HT-29 (cell line): ENCODE data around the gene BLOC1S5. TPM values are rescaled to one million over a fixed set of nuclear protein-coding genes. Genes with fewer than 3 reads are reported as not detected.

Experiments used
- DNase-seq: peaks from one replicate; pipeline ENCODE4 v3.0.0-alpha.2; 2015; ENCODE audit warnings: low spot score
- total RNA-seq: library from RNA; depleted of rRNA; stranded (reverse); fragments of >200 nt; shearing (Covaris generic); gene quantifications from 2 replicates; pipeline ENCODE4 v1.2.3, GENCODE V29; 2014; rRNA removed

The BLOC1S5 gene, protein sequence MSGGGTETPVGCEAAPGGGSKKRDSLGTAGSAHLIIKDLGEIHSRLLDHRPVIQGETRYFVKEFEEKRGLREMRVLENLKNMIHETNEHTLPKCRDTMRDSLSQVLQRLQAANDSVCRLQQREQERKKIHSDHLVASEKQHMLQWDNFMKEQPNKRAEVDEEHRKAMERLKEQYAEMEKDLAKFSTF
- total RNA-seq: 3.5 and 8.4 TPM in 2 replicates

DNA sequence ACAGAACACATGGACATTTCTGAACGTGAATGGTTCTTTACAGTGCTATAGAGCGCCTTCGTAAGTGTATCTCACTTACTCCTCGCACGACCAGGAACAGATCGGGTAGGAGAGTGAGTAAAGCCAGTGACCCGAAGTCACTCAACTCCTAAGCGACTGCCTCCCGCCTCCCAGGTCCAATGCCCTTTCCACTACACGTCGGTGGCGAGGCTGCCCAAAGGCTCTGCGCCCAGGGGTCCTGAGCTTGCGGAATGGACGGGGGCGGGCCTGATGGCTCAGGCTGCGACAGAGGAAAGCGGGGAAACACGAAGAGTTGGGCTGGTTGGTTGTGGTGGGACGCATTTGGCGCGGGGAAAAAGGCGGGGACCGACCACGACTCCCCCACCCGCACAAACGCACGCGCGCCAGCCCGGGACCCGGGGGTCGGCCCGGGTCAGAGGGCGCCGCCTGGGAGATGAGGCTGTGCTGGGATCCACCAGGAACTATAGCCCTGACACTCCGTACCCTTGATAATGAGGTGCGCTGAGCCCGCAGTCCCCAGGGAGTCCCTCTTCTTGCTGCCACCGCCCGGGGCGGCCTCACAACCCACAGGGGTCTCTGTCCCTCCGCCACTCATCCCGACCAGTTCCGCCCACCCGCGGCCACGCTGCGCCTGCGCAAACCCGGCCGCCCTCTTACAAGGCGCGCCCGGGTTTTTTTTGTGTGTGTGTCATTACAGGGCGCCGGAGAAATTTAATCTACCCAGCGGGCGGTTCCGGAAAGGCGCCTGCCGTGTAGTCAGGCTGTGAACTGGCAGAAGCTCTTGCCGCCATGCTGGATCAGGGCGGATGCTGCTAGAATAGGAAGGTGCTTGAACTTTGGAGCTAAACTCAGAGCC lies at the start of gene BLOC1S5:
TSS of gene BLOC1S5 (minus strand) at position 629 of the 877 bp plus-strand sequence. CDS start at position 616, 13 bp downstream.
- DNase-seq: peak; percentile 97

DNA sequence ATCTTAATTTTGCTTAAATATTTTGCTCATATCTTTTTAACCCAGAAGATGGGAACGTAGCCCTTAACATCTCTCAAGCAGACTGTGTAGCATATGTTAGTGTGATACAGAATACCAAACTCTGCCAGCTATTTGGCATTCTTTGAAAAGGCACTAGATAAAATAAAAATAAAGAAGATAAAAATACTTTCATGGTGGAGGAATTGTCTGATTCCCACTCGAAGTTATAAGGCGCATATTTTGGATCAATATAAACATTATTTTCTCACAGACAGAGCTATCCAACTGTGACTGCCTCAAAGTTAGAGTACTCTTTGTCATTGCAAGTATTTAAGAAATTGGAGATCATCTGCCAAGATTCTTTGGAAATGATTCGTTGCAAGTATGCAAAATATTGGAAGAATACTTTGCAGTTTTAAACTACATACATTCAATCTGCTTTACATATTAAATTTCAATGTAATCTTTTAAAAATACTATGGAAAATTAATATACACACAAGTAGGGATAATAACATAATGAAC lies 49.0 kb upstream of the BLOC1S5 start:
- no peak for DNase-seq

DNA sequence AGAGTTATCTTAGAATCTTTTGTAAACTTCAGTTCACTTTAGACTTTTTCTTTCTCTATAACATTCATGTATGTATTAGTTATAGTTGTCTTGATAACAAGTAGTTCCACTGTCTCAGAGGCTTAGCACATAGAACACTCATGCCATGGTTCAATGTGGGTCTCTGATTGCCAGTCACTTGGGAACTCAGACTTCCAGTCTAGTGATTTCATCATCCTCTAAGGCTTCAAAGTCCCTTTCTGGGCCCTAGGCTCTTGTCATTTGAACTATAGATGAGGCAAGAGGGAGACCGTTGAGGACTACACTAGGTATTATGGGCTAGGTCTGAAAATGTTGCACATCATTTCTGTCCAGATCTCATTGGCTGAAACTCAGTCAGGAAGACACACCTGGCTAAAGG lies 46.5 kb upstream of the BLOC1S5 start:
- no peak for DNase-seq

DNA sequence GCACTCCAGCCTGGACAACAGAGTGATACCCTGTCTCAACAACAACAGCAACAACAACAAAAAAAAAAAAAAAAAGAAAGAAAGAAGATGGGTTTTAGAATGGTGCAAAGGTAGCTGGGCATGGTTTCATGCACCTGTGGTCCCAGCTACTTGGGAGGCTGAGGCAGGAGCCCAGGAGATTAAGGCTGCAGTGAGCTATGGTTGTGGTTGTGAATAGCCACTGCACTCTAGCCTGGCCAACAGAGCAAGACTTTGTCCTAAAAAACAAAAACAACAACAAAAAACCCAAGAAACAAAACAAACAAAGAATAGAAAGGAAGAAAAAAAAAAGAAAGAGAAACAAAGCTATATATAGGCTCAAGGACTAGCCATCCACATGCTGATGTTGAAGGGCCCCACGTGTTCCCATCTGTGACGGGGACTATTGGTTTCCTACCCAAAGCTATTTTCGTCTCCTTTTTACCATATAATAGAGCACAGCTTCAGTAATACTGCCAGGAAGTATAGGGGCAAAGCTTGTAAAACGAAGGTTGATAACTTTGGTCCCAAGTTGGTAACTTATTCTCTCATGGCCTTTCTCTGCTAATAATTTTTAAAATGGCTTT lies 46.0 kb upstream of the BLOC1S5 start:
- DNase-seq: no peak

DNA sequence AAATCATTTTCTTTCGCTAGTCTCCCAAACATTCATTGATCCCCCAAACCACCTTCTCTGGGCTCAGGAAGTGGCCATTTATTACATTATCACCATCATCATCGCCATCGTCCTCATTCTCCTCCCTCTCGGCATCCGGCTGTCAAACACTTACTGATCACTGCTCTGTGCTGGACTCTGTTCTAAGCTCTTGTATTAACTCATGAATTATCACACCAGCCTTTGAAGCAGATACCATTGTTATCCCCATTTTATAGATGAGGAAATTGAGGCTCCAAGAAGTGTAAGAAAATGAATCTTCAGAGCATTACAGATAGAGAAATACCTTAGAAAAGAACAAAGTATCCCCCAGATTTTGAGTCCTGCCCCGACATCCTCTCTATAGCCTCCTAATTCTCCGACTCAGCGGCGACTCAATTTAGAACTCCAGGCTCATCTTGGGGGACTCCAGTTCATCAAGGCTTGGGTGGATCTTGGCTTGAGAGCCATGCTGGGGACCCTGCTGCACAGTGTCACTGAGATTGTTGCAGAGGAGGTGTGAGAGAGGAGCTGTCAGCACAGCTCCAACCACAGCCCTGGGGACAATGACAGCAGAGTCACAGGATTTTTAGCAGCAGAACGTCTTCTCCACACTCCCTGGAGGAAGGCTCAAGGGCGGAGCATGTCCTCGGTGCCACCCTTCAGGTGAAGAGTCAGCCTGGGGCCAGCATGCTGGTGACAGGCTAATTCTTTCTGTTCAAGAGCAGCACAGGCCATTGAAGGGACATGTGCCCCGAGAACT lies 44.8 kb upstream of the BLOC1S5 start:
- no peak for DNase-seq

DNA sequence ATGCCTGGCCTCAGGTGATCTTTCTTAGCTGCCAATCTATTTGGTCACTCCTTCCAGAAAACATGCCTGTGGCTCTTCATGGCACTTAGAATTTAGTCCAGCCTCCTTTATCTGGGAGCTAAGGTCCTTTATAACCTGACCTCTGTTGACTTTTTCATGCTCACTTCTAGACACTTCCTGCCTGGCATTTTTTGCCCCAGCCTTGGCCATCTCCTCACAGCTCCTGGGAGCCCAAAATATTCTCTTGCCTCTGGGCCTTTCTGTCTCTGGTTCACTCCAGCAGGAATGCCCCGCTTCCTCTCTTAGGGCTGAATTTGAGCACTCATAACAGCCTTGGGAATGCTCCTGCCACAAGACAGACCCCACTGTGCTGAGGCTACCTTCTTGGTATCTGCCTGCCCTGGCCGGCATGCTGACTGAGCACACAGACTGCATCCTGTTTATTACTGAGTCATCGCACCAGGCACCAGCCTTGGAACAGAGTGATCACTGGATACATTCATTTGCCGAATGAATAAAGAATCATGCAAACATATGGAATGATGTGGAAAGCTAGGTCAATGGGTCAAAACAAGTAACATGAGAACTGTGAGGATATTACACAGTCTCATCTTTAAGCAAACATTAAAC lies 44.0 kb upstream of the BLOC1S5 start:
- peak; percentile 36 for DNase-seq

DNA sequence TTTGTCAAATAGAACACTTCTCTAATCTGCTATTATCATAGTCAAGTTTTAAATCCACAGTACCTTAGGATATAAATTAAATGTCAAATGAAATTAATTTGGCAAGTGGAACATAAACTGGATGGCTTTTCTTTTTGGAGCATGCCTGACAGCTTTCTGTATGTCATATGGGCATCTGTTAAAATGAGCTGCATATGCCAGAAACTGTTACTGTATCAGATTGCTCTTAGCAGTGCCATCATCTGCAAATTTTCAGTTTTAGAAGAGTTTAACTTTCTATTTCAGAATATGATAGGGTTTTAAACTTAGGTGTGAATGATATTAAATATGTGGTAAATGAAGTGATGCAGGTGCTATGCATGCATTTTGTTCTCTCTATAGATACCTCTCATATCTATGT lies 41.6 kb upstream of the BLOC1S5 start:
- DNase-seq: no peak

DNA sequence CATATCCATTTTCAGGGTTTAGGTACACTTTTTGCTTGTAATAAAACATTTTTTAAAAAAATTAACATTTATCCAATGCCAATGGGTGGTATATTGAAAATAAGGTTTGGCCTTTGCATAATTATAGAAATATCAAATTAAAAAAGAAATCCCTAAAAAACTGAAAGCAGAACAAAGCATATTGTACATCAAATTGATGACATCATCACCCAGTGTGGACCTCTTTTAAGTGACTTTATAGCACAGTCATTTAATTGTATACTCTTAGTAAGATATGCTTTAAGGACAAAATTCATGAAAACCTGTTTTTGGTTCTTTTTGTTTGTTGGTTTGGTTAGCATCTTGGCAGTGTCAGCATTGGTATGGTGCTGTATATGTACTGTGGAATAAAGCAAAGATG lies 39.5 kb upstream of the BLOC1S5 start:
- DNase-seq: no peak

DNA sequence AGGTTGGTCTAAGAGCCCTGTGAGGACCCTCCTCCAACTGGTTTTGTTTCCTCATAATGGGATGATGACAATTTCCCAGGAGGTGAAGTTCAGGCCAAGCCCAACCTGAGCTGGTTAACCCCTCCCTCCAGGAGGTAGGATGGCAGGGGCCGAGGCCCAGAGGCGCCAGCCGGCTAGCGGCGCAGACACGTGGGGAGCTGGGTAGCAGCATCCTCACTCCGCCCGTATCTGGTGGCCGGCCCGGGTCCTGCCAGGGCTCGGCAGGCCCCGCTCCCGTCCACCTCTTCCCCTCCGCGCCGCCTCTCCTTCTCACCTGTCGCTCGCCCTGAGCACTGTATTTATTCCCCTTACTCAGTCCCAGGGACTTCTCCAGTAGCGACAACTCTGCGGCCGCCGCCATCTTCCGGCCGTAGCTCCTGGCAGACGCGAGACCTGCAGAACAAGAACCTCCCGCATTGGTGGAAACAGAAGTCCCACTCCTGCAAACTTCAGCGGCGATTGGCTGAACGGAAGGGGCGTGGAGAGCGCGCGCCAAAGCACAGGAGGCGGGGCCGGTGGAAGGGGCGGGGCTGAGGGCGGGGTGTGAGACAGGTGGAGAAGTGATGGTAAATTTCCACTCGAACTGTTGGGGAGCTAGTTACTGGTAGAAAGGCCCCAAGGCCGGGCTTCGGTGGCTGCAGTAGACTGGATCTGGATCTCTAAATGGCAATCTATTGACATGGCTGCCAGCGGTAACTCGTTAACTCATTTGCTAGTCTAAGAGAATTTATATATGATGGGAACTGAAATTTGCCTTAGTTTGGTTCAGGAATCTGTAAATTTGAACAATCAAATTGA lies 38.2 kb upstream of the BLOC1S5 start, which contains the start of gene EEF1E1:
TSS of gene EEF1E1 (minus strand) at position 427 of the 837 bp plus-strand sequence. CDS start at position 400, 27 bp downstream.
- peak; percentile 95 for DNase-seq

DNA sequence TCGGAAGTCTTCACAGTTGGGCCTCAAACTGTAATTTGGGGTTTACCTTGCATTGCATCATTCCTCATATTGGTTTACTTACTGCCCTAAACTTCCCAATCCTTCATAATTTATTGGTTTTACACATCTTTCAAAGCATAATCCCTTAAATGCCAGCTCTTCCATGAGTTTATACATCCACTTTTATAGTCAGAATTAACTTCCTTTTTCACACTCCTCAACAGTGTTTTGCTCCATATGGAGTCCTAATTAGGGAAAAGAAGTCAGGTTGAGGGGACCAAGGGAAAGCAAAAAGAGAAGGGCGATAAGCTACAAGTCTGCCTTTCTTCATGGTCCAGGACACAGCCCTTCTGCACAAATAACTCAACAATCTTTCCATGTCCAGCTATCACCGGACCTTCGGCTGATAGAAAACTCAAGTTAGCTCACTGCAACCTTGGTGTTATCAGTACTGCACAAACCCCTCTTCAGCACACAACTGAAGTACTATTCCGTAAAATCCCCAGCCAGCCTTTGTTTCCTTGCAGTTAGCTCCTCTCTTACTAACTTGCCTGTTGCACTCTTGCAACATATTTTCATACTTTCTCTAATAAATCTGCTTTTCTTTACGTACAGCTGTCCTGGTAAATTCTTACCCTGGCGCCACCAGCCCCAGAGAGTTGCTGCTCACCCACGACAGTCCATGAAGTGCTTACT lies 36.1 kb upstream of the BLOC1S5 start:
- DNase-seq: no peak

DNA sequence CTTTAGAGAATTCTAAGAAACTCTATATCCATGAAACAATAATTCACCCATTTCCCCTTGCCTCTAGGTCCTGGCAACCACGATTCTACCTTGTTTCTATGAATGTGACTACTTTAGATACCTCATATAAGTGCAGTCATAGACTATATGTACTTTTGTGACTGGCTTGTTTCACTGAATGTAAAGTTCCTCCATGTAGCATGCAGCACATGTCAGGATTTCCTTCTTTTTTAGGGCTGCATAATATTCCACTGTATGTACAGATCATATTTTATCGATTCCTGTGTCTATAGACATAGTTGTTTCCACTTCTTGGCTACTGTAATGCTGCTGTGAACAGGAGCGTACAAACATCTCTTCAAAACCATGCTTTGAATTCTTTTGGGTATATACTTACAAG lies 26.5 kb upstream of the BLOC1S5 start:
- no peak for DNase-seq

DNA sequence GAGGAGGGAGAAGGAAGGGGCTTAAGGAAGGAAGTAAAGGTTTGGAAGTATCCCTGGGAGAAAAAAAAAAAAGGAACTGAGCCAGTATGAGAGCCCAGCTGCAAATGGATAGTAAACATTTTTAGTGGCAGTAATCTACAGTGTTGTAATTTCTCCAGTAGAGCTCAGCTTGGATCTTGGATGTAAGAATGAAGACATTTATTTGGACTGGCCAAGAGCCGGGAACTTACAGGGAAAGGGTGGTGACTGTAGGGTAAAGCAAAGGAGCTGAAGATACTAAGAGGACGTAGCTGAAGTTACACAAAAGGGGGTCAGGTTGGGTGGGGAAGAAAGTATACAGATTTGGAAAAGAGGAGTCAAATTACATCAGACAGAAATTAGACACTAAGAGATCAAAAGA lies 24.7 kb upstream of the BLOC1S5 start:
- DNase-seq: no peak

DNA sequence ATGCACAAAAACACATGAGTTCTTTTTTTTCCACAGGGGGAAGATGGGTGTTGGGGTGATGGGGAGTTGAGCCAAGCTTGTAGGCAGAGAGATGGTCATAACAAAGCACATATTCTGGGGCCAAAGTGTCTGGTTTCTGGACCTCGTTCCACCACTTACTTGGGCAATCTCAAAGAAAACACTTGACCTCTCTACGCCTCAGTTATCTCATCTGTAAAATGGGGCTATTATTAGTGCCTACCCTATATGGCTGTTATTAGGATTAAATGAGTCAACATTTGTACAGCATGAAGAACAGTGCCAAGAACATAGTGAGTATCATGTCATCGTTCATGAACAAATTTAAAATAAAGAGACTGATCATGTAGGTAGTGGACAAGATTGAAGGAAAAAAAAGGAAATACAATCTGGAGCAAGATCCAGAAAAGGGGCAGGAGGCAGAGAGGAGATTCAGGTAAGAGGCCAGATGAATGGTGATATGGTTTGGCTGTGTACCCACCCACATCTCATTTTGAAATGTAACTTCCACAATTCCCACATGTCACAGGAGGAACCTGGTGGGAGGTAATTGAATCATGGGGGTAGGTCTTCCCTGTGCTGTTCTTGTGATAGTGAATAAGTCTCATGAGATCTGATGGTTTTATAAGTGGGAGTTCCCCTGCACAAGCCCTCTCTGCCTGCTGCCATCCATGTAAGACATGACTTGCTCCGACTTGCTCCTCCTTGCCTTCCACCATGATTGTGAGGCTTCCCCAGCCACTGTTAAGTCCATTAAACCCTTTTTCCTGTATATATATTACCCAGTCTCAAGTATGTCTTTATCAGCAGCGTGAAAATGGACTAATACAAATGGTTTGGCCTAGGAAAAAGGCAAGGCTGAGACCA lies 23.9 kb upstream of the BLOC1S5 start:
- no peak for DNase-seq

DNA sequence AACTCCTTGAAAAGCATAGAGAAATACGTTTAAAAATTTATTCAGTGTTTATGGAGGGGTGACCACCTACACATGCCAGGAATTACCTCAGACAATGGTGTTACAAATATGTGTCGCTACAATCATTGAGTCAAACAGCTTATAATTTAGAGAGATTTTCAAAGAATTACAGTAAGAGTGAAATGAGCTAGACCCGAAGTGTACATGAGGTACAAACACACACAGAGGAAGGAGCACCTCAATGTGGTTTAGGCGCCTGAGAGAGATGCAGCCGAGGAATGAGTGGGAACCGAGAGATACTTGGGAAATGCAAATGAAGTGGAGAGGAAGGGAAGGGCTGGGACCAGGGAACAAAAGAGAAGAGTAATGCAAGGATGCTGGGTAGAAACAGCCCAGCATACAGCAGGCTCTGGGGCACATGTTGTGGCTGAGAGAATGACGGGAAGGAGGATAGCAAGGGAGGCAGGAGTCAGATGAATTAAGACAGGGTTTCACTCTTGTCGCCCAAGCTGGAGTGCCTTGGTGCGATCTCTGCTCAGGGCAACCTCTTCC lies 22.6 kb upstream of the BLOC1S5 start:
- no peak for DNase-seq

DNA sequence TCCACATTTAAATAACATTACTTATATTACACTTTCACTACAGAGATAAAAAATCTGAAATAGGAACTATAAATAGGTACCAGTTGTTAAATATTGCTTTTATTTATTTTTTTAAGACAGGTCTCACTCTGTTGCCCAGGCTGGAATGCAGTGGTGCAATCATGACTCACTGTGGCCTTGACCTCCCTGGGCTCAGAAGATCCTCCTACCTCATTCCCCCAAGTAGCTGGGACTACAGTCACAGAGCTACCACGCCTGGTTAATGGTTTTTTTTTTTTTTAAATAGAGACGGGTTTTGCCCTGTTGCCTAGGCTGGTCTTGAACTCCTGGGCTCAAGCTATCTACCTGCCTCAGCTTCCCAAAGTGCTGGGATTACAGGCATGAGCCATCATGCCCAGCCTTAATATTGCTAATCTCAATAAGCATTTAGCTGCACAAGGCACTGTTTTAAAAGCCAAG lies 20.9 kb upstream of the BLOC1S5 start:
- DNase-seq: peak; percentile 48

DNA sequence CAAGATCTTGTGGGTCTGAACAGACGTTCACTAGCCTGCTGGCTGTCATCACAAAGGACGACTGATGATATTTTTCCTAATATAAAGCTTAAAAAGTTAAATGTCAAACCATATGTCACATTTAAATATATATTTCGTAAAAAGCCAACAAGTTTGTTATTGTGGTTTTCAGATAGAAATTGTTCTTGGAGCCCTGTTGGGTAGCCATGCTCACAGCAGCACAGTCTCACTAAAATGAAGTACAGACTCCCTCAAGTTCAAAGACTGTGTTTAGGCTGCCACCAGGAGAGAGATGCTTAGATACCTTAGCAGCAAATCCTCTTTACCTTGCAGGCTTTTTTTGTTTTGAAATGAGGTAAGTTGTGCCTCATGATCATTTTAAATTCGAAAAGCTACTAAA lies 20.4 kb upstream of the BLOC1S5 start:
- no peak for DNase-seq

DNA sequence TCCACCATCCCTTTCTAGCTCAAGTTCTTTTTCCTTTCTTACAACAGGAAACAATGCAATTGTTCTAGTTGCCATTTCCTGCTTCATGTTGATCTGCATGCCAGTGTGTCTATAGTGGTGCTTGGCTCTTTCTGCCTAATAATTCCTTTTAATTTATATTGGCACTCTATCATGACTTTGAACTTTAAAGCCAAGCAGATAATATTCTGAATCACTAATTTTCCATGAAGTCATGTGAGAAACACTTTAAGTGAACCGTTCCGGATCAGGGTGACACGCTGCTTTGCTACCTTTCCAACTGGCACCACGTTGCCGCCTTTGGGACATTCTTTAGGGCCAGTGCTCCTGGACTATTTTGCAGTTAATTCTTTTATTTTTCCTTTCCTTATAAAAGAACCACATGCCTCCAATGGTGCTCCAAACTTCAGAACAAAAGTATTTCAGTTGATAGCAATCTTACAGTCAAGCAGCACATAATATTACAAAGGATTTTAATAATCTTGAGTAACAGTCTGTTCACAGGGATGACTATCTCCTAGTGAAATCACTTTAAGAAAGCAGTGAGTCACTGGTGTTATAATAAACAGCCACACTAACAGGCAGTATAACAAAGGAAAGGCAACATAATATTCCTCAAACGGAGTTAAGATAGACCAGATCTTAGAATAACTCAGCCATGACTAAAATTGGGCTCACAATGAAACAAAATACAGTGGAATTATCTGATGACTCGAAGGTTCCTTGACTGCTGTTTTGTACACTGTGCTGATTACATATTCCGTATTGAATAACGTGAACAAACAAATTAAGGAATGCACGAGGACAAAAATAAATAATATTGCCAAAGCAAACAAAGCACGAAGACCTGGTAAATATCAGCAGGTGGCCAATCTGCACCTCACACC lies 19.0 kb upstream of the BLOC1S5 start:
- DNase-seq: no peak
